GM10266 (cell line): ENCODE results near the gene PSMD5.

ENCODE experiments used
- DNase-seq: peaks from one replicate; pipeline ENCODE4 v3.0.0; 2012; ENCODE audit errors: extremely low spot score
- CTCF ChIP-seq: IDR thresholded peaks from 2 replicates; pipeline ENCODE4 v1.5.1; 2012; ENCODE audit warnings: mild to moderate bottlenecking, low read depth; ENCODE audit not compliant: control insufficient read depth, insufficient read depth; ENCODE audit errors: missing control alignments

PSMD5 gene

DNA sequence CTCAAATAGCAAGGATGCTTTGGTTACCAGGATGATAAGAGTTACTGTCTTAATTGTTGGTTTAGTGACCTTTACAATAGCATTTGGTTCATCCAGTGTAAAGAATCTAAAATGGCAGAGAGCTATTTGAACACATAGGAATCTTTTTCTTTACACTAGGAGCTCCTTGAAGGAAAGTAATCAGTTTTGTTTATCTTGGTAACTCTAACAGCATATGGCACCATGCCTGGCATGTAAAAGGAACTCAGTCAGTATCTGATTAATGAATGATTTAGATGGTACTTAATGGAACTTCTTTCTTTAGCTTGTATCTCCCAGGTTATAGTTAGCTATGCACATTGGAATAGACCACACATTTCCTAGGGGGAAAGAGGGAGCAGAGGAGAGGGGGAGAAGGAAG lies 9.9 kb downstream of the PSMD5 start:
- no peak for TF ChIP-seq CTCF
- DNase-seq, result no peak

GRCh38 chr9:120830865-120831264 lies 11.9 kb downstream of the PSMD5 start:
- no peak for TF ChIP-seq CTCF
- DNase-seq, result no peak

DNA sequence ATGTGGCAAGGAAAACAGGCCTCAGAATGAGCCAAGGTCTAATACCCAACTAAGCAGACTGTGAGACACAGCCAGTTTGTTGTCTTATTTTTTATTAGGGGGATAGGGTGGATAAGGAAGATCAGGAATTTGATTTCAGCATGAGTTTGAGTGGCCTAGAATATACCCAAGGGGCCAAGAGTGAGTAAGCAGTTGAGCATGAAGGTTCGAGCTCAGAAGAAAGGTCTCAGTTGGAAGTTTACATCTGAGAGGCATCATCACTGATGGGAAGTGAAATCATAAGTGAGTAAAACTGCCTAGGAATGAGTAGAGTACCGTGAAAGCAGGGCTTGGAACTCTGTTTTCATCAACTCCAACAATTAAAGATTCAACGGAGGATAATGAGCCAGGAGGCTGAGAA lies 12.6 kb downstream of the PSMD5 start:
- TF ChIP-seq CTCF, result no peak
- DNase-seq, result no peak

GRCh38 chr9:120829650-120830049 lies 13.1 kb downstream of the PSMD5 start:
- TF ChIP-seq CTCF, result no peak

DNA sequence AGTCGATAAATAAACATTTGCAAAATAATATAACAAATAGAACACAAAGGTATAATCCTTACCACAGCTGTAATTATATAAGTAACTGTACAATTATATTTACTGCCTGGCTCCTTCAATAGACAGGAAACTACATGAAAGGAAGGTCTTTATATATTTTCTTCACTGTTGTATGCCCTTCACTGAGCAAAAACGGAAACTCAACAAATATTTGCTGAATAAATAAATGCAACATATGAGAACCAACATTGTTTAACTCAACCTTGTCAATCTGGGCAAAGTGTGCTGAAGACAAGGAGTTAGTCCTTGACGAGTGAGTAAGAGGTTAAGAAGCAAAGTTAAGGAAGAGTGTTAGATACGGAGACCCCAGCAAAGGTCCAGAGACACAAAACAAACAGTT lies 22.6 kb downstream of the PSMD5 start:
- no peak for DNase-seq
- TF ChIP-seq CTCF, result no peak

More at GRCh38 chr9:120829650-120830049, 13.1 kb downstream of the PSMD5 start:
- DNase-seq, result no peak

- no peak for DNase-seq
- no peak for TF ChIP-seq CTCF
Observed at GRCh38 chr9:120818595-120818994, 24.1 kb downstream of the PSMD5 start.

- DNase-seq, result no peak
- no peak for TF ChIP-seq CTCF
Observed at GRCh38 chr9:120815075-120815474, 27.6 kb downstream of the PSMD5 start.

DNA sequence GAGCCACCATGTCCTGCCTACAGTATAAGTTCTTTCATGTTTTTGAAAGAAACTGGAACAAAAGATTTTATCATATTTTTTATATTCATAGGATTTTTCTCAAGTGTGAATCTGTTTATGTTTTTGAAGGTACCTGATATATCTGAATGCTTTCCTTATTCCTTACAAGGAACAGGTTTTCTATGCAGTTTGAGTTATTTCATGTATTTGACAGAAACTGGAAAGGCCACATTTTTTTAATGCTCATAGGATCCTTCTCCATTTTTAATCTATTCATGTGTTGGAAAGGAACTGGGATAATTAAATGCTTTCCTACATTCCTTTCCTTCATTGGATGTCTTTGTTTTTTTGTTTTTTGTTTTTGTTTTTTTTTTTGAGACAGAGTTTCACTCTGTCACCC lies 33.8 kb downstream of the PSMD5 start:
- no peak for DNase-seq
- TF ChIP-seq CTCF, result no peak
